MCF 10A (cell line): ENCODE measurements around the gene KLF14. TPM values are rescaled to one million over a fixed set of nuclear protein-coding genes. Genes with fewer than 3 reads are reported as not detected.

Source experiments
- total RNA-seq: library from RNA; stranded (reverse); gene quantifications from 2 replicates; pipeline ENCODE4 v1.2.3, GENCODE V29; 2022

Gene KLF14
- total RNA-seq, 1 experiment from 2014 or later = not detected

Other genes with a start within 250 kb of the KLF14 start
- 34.2 and 39.0 TPM in 2 replicates for gene MEST, start 242.1 kb downstream of the KLF14 start, total RNA-seq
- 24.1 and 24.7 TPM in 2 replicates for gene COPG2, start 65.5 kb downstream of the KLF14 start, total RNA-seq
- not detected in 2 replicates for gene TSGA13, start 47.7 kb downstream of the KLF14 start, total RNA-seq